Caco-2 (cell line): ENCODE measurements around the gene MYO7B. TPM values are rescaled to one million over a fixed set of nuclear protein-coding genes. Genes with fewer than 3 reads are reported as not detected.

Experiments used
- BruUV-seq: library from RNA; stranded (reverse); fragments of 400-500 nt; replicated peaks from 2 replicates; lab custom pipeline; 2021; lab: Mats Ljungman, UMichigan
- CTCF ChIA-PET: fragments of 300-600 bp; sonication (Branson Sonifier 250); formaldehyde crosslinking; loops from one replicate; lab custom pipeline; 2022; ENCODE audit warnings: antibody characterized with exemption; lab: Charles Lee
- POLR2A ChIA-PET: fragments of 300-600 bp; sonication (Branson Sonifier 250); formaldehyde crosslinking; loops from one replicate; lab custom pipeline; 2022; ENCODE audit warnings: antibody characterized with exemption; lab: Charles Lee
- DNase-seq, 2 experiments: peaks; one replicate each; pipeline versions ENCODE4 v3.0.0 to v3.0.0-alpha.2; 2020 to 2022
- H3K27me3 ChIP-seq: replicated peaks from 2 replicates; pipeline ENCODE4 v1.6.0; 2011; ENCODE audit warnings: low read length; ENCODE audit not compliant: control insufficient read depth, insufficient read depth
- H3K36me3 ChIP-seq: 2 replicates; pipeline ENCODE4 v1.5.1; 2011; ENCODE audit warnings: low read length; ENCODE audit not compliant: control insufficient read depth, insufficient read depth
- H3K4me1 ChIP-seq: fragments of 250-450 bp; sonication (Bioruptor Pico); 2 replicates; pipeline ENCODE4 v1.5.1; 2020; ENCODE audit warnings: mild to moderate bottlenecking
- H3K4me3 ChIP-seq: 2 replicates; pipeline ENCODE4 v1.5.1; 2011; ENCODE audit warnings: low read depth, mild to moderate bottlenecking, control low read depth, low read length
- H3K9me3 ChIP-seq: fragments of 250-450 bp; sonication (Bioruptor Pico); 2 replicates; pipeline ENCODE4 v1.5.1; 2020; ENCODE audit warnings: mild to moderate bottlenecking, moderate library complexity
- H3K27ac Mint-ChIP-seq: one replicate; pipeline ENCODE4 v1.8.0; 2022; ENCODE audit warnings: mixed read lengths; ENCODE audit not compliant: unreplicated experiment
- H3K27me3 Mint-ChIP-seq: one replicate; pipeline ENCODE4 v1.8.0; 2022; ENCODE audit warnings: mixed read lengths; ENCODE audit not compliant: insufficient read depth, unreplicated experiment
- H3K36me3 Mint-ChIP-seq: one replicate; pipeline ENCODE4 v1.8.0; 2022; ENCODE audit warnings: mild to moderate bottlenecking, mixed read lengths; ENCODE audit not compliant: insufficient read depth, unreplicated experiment
- H3K4me1 Mint-ChIP-seq: one replicate; pipeline ENCODE4 v1.8.0; 2022; ENCODE audit warnings: low read depth, mixed read lengths; ENCODE audit not compliant: unreplicated experiment
- H3K4me3 Mint-ChIP-seq: one replicate; pipeline ENCODE4 v1.8.0; 2022; ENCODE audit warnings: mild to moderate bottlenecking, moderate library complexity, mixed read lengths; ENCODE audit not compliant: unreplicated experiment
- H3K9me3 Mint-ChIP-seq: one replicate; pipeline ENCODE4 v1.8.0; 2022; ENCODE audit warnings: mixed read lengths; ENCODE audit not compliant: unreplicated experiment
- intact Hi-C: fragments of 100-400 bp; cut with micrococcal nuclease; formaldehyde crosslinking; loops from one replicate; pipeline ENCODE4 v1.10.0; 2022; ENCODE audit not compliant: unreplicated experiment
- total RNA-seq: library from RNA; stranded (reverse); gene quantifications from 2 replicates; pipeline ENCODE4 v1.2.3, GENCODE V29; 2022
- TF ChIP-seq, protein P1 (sequence below), 2 experiments: fragments of 200-600 bp in 1 of 2; IDR thresholded peaks; 1 replicate in 1 of 2; 2 replicates in 1 of 2; pipeline versions ENCODE4 v1.5.1 to v1.8.0; 2011 to 2022; ENCODE audit warnings: antibody characterized with exemption in 1 of 2, control low read depth in 1 of 2, inconsistent platforms in 1 of 2, low read depth in 1 of 2, low read length in 1 of 2, mild to moderate bottlenecking in 1 of 2, moderate library complexity in 1 of 2; ENCODE audit not compliant: insufficient read depth in 1 of 2, severe bottlenecking in 1 of 2, unreplicated experiment in 1 of 2

The MYO7B gene
- total RNA-seq, 1 experiment from 2014 or later: 0.27 TPM

DNA sequence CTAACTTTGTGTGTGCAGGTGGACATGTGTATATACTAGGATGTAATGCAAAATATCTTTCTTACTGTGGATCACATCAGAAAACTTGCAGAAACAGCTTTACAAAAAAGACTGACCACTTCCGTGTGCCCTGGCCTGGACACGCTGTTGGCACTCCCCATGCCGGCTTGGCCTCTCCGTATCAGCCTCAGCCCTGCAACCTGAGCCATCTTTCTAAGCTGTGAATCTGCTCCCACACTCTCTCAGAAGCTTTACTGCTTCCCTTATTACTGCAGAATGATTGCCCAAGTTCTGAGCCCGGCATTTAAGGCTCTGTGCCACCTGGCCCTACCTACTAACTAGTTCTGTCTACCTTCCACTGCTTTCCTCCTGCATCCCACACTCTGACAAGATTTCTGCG lies 37.8 kb downstream of the MYO7B start:
- POLR2A ChIA-PET: no interaction called here
- DNase-seq: no peak
- Mint-ChIP-seq H3K4me3 (no peak overlapping the region), H3K36me3 (no peaks in the 10 kb centered on the region), H3K27me3 (peaks cover 3% of the 10 kb centered on the region), H3K9me3 (no peaks in the 10 kb centered on the region), H3K4me1 (no peaks in the 10 kb centered on the region), H3K27ac (no peak overlapping the region)
- CTCF ChIA-PET: no interaction called here
- TF ChIP-seq, protein P1, sequence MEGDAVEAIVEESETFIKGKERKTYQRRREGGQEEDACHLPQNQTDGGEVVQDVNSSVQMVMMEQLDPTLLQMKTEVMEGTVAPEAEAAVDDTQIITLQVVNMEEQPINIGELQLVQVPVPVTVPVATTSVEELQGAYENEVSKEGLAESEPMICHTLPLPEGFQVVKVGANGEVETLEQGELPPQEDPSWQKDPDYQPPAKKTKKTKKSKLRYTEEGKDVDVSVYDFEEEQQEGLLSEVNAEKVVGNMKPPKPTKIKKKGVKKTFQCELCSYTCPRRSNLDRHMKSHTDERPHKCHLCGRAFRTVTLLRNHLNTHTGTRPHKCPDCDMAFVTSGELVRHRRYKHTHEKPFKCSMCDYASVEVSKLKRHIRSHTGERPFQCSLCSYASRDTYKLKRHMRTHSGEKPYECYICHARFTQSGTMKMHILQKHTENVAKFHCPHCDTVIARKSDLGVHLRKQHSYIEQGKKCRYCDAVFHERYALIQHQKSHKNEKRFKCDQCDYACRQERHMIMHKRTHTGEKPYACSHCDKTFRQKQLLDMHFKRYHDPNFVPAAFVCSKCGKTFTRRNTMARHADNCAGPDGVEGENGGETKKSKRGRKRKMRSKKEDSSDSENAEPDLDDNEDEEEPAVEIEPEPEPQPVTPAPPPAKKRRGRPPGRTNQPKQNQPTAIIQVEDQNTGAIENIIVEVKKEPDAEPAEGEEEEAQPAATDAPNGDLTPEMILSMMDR (IDR thresholded peaks at IDR 0.05; ENCODE audit: insufficient read depth in 1 of 2, low read depth in 1 of 2, low read length in 1 of 2, severe bottlenecking in 1 of 2, unreplicated experiment in 1 of 2): no peak
- Histone ChIP-seq H3K4me1 (no peaks in the 10 kb centered on the region), H3K4me3 (no peak overlapping the region), H3K9me3 (no peaks in the 10 kb centered on the region), H3K27me3 (no peaks in the 10 kb centered on the region), H3K36me3 (no peaks in the 10 kb centered on the region)
- intact Hi-C loops: no loop called here
- no TSS peak for BruUV-seq

DNA sequence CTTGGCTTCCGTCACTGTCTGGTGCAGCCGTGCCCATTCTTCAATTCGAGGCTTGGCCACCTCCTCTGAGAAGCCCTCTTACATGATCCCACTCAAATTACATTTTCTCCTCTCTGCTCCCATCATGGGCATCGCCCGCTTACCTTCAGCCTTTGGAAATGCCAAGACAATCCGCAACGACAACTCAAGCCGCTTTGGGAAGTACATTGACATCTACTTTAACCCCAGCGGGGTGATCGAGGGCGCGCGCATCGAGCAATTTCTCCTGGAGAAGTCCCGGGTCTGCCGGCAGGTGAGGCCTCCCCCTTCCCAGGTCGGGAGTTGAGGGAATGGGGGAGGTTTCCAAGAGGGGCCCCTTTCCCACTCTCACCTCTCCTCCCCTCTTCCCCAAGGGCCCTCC lies 38.3 kb downstream of the MYO7B start:
- Histone ChIP-seq H3K27me3 (no peaks in the 10 kb centered on the region), H3K9me3 (no peaks in the 10 kb centered on the region), H3K36me3 (no peaks in the 10 kb centered on the region), H3K4me3 (no peak overlapping the region), H3K4me1 (no peaks in the 10 kb centered on the region)
- peak in 1 of 2 experiments; percentile 20 for DNase-seq
- intact Hi-C loops: no loop called here
- POLR2A ChIA-PET: no interaction called here
- CTCF ChIA-PET: no interaction called here
- Mint-ChIP-seq H3K4me1 (no peaks in the 10 kb centered on the region), H3K4me3 (no peak overlapping the region), H3K27ac (no peak overlapping the region), H3K36me3 (no peaks in the 10 kb centered on the region), H3K27me3 (peaks cover 3% of the 10 kb centered on the region), H3K9me3 (no peaks in the 10 kb centered on the region)
- no TSS peak for BruUV-seq
- TF ChIP-seq, protein P1 (IDR thresholded peaks at IDR 0.05; ENCODE audit: insufficient read depth in 1 of 2, low read depth in 1 of 2, low read length in 1 of 2, severe bottlenecking in 1 of 2, unreplicated experiment in 1 of 2): no peak

DNA sequence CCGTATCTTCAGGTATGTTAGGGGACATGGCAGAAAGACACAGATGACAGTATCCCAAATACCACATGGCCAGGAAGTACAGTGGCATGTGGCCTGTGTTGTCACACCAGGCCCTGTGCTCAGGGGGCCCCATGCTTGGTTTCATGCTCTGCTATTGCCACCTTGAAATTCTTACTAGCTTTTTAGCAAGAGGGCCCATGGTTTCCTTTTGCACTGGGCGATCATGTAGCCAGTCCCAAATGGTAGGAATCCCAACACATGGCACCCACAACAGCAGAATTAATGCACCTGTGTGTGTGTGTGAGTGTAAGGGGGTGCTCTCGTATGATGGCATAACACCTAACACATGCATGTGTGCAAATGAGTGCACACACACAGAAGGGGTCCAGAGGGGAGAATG lies 39.2 kb downstream of the MYO7B start:
- no peaks in the 10 kb centered on the region for H3K27me3 ChIP-seq
- CTCF ChIA-PET: no interaction called here
- H3K4me3 ChIP-seq: no peak overlapping the region
- no peaks in the 10 kb centered on the region for H3K9me3 ChIP-seq
- POLR2A ChIA-PET: interaction anchor here (1.4 kb wide), 1 partner anchor 48 kb away, joined by 3 read pairs; the partner anchor contains the start of gene IWS1
- H3K9me3 Mint-ChIP-seq: no peaks in the 10 kb centered on the region
- peak in 1 of 2 experiments; percentile 3 for DNase-seq
- H3K4me1 ChIP-seq: no peaks in the 10 kb centered on the region
- intact Hi-C loops: no loop called here
- no TSS peak for BruUV-seq
- H3K4me3 Mint-ChIP-seq: no peak overlapping the region
- peaks cover 3% of the 10 kb centered on the region for H3K27me3 Mint-ChIP-seq
- H3K4me1 Mint-ChIP-seq: no peaks in the 10 kb centered on the region
- TF ChIP-seq, protein P1 (IDR thresholded peaks at IDR 0.05; ENCODE audit: insufficient read depth in 1 of 2, low read depth in 1 of 2, low read length in 1 of 2, severe bottlenecking in 1 of 2, unreplicated experiment in 1 of 2): no peak
- no peaks in the 10 kb centered on the region for H3K36me3 ChIP-seq
- no peak overlapping the region for H3K27ac Mint-ChIP-seq
- no peaks in the 10 kb centered on the region for H3K36me3 Mint-ChIP-seq
